ENCODE results near the gene FGD2. TPM values are rescaled to one million over a fixed set of nuclear protein-coding genes. Genes with fewer than 3 reads are reported as not detected.
A peak's percentile ranks its signal among the peaks of the same experiment; 100 is the strongest.

FGD2 gene
- total RNA-seq, 1 donor from 2014 or later = 435 TPM

DNA sequence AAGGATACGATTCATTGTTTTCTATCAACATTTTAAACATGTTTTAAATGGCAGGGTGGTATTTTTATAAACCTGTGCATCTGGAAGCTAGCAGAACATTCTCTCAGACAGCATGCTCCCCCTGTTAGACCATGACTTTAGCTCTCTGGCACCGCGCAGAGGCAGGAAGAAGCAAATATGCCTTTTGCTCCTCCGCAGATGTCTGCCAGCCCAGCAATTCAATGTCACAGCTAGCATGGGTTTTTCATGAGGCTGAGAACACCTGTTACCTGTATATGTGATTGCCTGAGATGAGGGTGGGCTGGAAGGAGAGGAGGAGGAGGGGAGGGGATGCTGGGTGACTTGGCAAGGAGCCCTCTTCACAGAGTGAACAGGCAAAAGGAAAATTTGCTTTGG, 26.1 kb upstream of the FGD2 start:
- no peak overlapping the region for H3K4me3 Mint-ChIP-seq
- H3K27ac Mint-ChIP-seq = no peak overlapping the region
- TF ChIP-seq, protein P1, sequence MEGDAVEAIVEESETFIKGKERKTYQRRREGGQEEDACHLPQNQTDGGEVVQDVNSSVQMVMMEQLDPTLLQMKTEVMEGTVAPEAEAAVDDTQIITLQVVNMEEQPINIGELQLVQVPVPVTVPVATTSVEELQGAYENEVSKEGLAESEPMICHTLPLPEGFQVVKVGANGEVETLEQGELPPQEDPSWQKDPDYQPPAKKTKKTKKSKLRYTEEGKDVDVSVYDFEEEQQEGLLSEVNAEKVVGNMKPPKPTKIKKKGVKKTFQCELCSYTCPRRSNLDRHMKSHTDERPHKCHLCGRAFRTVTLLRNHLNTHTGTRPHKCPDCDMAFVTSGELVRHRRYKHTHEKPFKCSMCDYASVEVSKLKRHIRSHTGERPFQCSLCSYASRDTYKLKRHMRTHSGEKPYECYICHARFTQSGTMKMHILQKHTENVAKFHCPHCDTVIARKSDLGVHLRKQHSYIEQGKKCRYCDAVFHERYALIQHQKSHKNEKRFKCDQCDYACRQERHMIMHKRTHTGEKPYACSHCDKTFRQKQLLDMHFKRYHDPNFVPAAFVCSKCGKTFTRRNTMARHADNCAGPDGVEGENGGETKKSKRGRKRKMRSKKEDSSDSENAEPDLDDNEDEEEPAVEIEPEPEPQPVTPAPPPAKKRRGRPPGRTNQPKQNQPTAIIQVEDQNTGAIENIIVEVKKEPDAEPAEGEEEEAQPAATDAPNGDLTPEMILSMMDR (IDR thresholded peaks at IDR 0.05) = no peak
- peaks cover 30% of the 10 kb centered on the region for H3K4me1 Mint-ChIP-seq
- intact Hi-C loops (cut with micrococcal nuclease) = loop anchor here (2.0 kb wide), 1 partner anchor 95 kb away; the partner anchor contains the start of gene C6orf89
- H3K36me3 Mint-ChIP-seq (ENCODE audit: low read depth) = peaks cover 71% of the 10 kb centered on the region
- H3K9me3 Mint-ChIP-seq = no peaks in the 10 kb centered on the region
- DNase-seq = no peak
- ATAC-seq (ENCODE audit: low read depth) = peak; percentile 58
- no peaks in the 10 kb centered on the region for H3K27me3 Mint-ChIP-seq
- CTCF ChIA-PET = interaction anchor here (0.9 to 12.5 kb wide), 9 partner anchors 27 to 231 kb away, joined by 3 to 167 read pairs (median 4); partner anchors contain the start of gene C6orf89
- POLR2A ChIA-PET = interaction anchor here (0.6 to 3.6 kb wide), 5 partner anchors 26 to 191 kb away, joined by 3 to 18 read pairs (median 5); partner anchors contain the start of genes FGD2 and PIM1

- intact Hi-C loops (cut with micrococcal nuclease) = no loop called here
- ChIA-PET CTCF (interaction anchor here (1.0 to 12.5 kb wide), 5 partner anchors 27 to 230 kb away, joined by 3 to 167 read pairs (median 7); partner anchors contain the start of gene C6orf89), POLR2A (interaction anchor here (1.2 to 3.6 kb wide), 3 partner anchors 26 to 190 kb away, joined by 3 to 18 read pairs (median 3); partner anchors contain the start of genes FGD2 and PIM1)
- TF ChIP-seq, protein P1 (IDR thresholded peaks at IDR 0.05) = no peak
- no peak overlapping the region for H3K27ac Mint-ChIP-seq
- ATAC-seq (ENCODE audit: low read depth) (no peak), DNase-seq (no peak)
- H3K27me3 Mint-ChIP-seq = no peaks in the 10 kb centered on the region
- peaks cover 63% of the 10 kb centered on the region for H3K36me3 Mint-ChIP-seq (ENCODE audit: low read depth)
- H3K9me3 Mint-ChIP-seq = no peaks in the 10 kb centered on the region
- no peak overlapping the region for H3K4me3 Mint-ChIP-seq
- H3K4me1 Mint-ChIP-seq = peaks cover 30% of the 10 kb centered on the region
Observed at GRCh38 chr6:36980129-36980528, 25.3 kb upstream of the FGD2 start.

DNA sequence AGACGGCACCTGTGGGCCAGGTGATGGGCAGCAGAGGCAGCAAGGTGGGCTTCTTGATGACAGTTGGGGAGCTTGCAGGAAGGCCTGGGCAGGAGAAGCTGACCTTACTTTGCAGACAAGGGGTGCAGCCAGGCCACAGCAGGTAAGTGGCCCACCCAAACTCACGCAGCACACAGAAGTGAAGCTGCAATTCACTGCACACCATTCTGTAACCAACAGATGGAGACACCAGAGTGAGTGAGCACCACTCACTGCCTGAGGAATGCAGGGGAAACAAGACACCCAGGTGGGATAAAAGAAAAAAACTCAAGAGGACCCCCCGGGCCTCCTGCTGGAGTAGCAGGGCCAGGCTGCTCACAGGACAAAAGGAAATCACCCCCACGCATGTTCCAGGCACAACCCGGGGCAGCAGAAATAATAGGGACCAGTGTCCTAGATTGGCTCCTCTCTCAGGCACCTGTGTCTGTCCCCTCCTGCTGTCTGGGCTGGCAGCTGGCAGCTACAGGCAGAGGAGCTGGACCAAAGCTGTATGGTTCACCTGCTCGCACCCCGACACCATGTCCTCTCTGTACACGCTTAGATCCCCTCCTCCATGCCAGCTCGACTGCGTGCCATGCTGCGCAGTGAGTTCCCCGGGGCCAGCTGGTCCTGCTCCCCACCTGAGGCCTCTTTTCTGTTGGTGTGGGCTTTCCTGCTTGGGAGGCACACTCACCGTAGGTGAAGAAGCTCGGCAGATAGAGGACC, 24.4 kb upstream of the FGD2 start:
- Mint-ChIP-seq H3K4me1 (peaks cover 30% of the 10 kb centered on the region), H3K9me3 (no peaks in the 10 kb centered on the region), H3K27me3 (no peaks in the 10 kb centered on the region), H3K36me3 (ENCODE audit: low read depth) (peaks cover 55% of the 10 kb centered on the region), H3K4me3 (no peak overlapping the region), H3K27ac (no peak overlapping the region)
- intact Hi-C loops (cut with micrococcal nuclease) = no loop called here
- ChIA-PET POLR2A (interaction anchor here (1.1 to 3.6 kb wide), 2 partner anchors 26 to 37 kb away, joined by 4 to 18 read pairs; no protein-coding TSS in a partner anchor), CTCF (interaction anchor here (1.3 to 12.5 kb wide), 4 partner anchors 26 to 229 kb away, joined by 4 to 167 read pairs (median 22); partner anchors contain the start of gene C6orf89)
- no peak for DNase-seq
- no peak for ATAC-seq (ENCODE audit: low read depth)
- TF ChIP-seq, protein P1 (IDR thresholded peaks at IDR 0.05) = no peak

- H3K36me3 Mint-ChIP-seq (ENCODE audit: low read depth) = peaks cover 36% of the 10 kb centered on the region
- CTCF ChIA-PET = interaction anchor here (12.5 kb wide), 1 partner anchor 35 kb away, joined by 167 read pairs; no protein-coding TSS in a partner anchor
- POLR2A ChIA-PET = no interaction called here
- H3K4me1 Mint-ChIP-seq = peaks cover 36% of the 10 kb centered on the region
- ATAC-seq (ENCODE audit: low read depth) (no peak), DNase-seq (no peak)
- H3K27me3 Mint-ChIP-seq = no peaks in the 10 kb centered on the region
- TF ChIP-seq, protein P1 (IDR thresholded peaks at IDR 0.05) = no peak
- no peak overlapping the region for H3K27ac Mint-ChIP-seq
- no peaks in the 10 kb centered on the region for H3K9me3 Mint-ChIP-seq
- intact Hi-C loops (cut with micrococcal nuclease) = no loop called here
- no peak overlapping the region for H3K4me3 Mint-ChIP-seq
Observed at GRCh38 chr6:36983538-36983937, 21.9 kb upstream of the FGD2 start.
